K562 (cell line): Measurements from ENCODE around the gene ATP6V1F. TPM values are rescaled to one million over a fixed set of nuclear protein-coding genes. Genes with fewer than 3 reads are reported as not detected.

Experiments used
- BHLHE40 ChIP-seq: IDR thresholded peaks from 2 replicates; pipeline ENCODE4 v1.6.1; 2011; ENCODE audit warnings: low read length, improper control_type of control experiment
- BMI1 ChIP-seq: fragments of 150-350 bp; IDR thresholded peaks from 2 replicates; pipeline ENCODE4 v1.6.1; 2014; ENCODE audit warnings: low read length
- CBX2 ChIP-seq: fragments of 200-600 bp; sonication (generic); IDR thresholded peaks from one replicate; pipeline ENCODE4 v1.6.1; 2012; ENCODE audit warnings: mild to moderate bottlenecking, low read length, inconsistent platforms; ENCODE audit not compliant: insufficient read depth, poor library complexity, severe bottlenecking
- CXXC5 ChIP-seq: fragments of 250-450 bp; sonication (Bioruptor Pico); IDR thresholded peaks from 2 replicates; pipeline ENCODE4 v1.8.0; 2022; ENCODE audit warnings: inconsistent platforms, mild to moderate bottlenecking, moderate library complexity
- DDX20 ChIP-seq: fragments of 450-650 bp; IDR thresholded peaks from 2 replicates; pipeline ENCODE4 v1.6.1; 2016; ENCODE audit warnings: missing genetic modification characterization, low read depth, mild to moderate bottlenecking, missing compliant biosample characterization, moderate library complexity
- E2F3 ChIP-seq: fragments of 250-450 bp; sonication (Bioruptor Pico); IDR thresholded peaks from 2 replicates; pipeline ENCODE4 v1.4.0; 2020; ENCODE audit warnings: mild to moderate bottlenecking
- E2F8 ChIP-seq: fragments of 450-650 bp; IDR thresholded peaks from 2 replicates; pipeline ENCODE4 v1.7.1; 2018; ENCODE audit warnings: mild to moderate bottlenecking, low read depth; ENCODE audit not compliant: partially characterized antibody
- FOS ChIP-seq: IDR thresholded peaks from 3 replicates; pipeline ENCODE4 v1.6.1; 2011; ENCODE audit not compliant: insufficient read length; ENCODE audit errors: extremely low read depth
- FOXA3 ChIP-seq, 2 experiments: fragments of 450-650 bp in 1 of 2; sonication (generic) in 1 of 2; formaldehyde crosslinking; IDR thresholded peaks in 1 of 2; conservative IDR thresholded peaks in 1 of 2; 2 replicates each; pipeline versions ENCODE4 v1.4.0 to v1.8.0; 2020 to 2022; ENCODE audit warnings: mild to moderate bottlenecking in 2 of 2, missing genetic modification reagents in 1 of 2
- MAZ ChIP-seq, 2 experiments: fragments of 450-650 bp in 1 of 2; sonication (generic) in 1 of 2; formaldehyde crosslinking; IDR thresholded peaks in 1 of 2; conservative IDR thresholded peaks in 1 of 2; 2 replicates each; pipeline versions ENCODE4 v1.4.0 to v1.5.0; 2020; ENCODE audit warnings: mild to moderate bottlenecking in 1 of 2, missing genetic modification reagents in 1 of 2
- RBFOX2 ChIP-seq: fragments of 200-400 bp; formaldehyde crosslinking; IDR thresholded peaks from 2 replicates; pipeline ENCODE4 v1.6.1; 2017; ENCODE audit warnings: low read depth, mild to moderate bottlenecking, low read length, moderate library complexity
- RFX1 ChIP-seq: fragments of 450-650 bp; IDR thresholded peaks from 2 replicates; pipeline ENCODE4 v1.6.1; 2016; ENCODE audit warnings: mild to moderate bottlenecking, moderate library complexity
- SIN3A ChIP-seq, 2 experiments: fragments of 150-350 bp in 1 of 2; IDR thresholded peaks; 2 replicates each; pipeline ENCODE4 v1.6.1; 2011 to 2016; ENCODE audit warnings: borderline replicate concordance in 2 of 2, low read depth in 2 of 2, low read length in 2 of 2, mild to moderate bottlenecking in 2 of 2, moderate library complexity in 2 of 2; ENCODE audit not compliant: control insufficient read depth in 1 of 2
- SUPT5H ChIP-seq: fragments of 450-650 bp; IDR thresholded peaks from 2 replicates; pipeline ENCODE4 v1.6.1; 2016
- THAP7 ChIP-seq: fragments of 250-450 bp; sonication (Bioruptor Pico); IDR thresholded peaks from 2 replicates; pipeline ENCODE4 v1.5.0; 2021
- ZBTB11 ChIP-seq, 3 experiments: fragments of 200-800 bp in 1 of 3; fragments of 250-450 bp in 1 of 3; fragments of 450-650 bp in 1 of 3; sonication (Bioruptor Pico) in 1 of 3; sonication (Bioruptor generic) in 1 of 3; formaldehyde crosslinking in 1 of 3; IDR thresholded peaks; 2 replicates each; pipeline versions ENCODE4 v1.6.1 to v1.8.0; 2016 to 2022; ENCODE audit warnings: mild to moderate bottlenecking in 2 of 3, missing genetic modification characterization in 2 of 3, missing compliant biosample characterization in 1 of 3, moderate library complexity in 1 of 3
- ZNF143 ChIP-seq: sonication (generic); formaldehyde crosslinking; IDR thresholded peaks from 2 replicates; pipeline ENCODE4 v1.9.0; 2022; ENCODE audit warnings: mild to moderate bottlenecking, missing genetic modification reagents
- ZNF239 ChIP-seq: fragments of 250-450 bp; sonication (Bioruptor Pico); IDR thresholded peaks from 2 replicates; pipeline ENCODE4 v1.4.0; 2020; ENCODE audit warnings: mild to moderate bottlenecking
- ZNF780A ChIP-seq: fragments of 250-450 bp; sonication (Bioruptor Pico); IDR thresholded peaks from 2 replicates; pipeline ENCODE4 v1.5.0; 2021; ENCODE audit warnings: mild to moderate bottlenecking
- polyA plus RNA-seq, 8 experiments: library from polyadenylated mRNA; depleted of rRNA in 4 of 8; stranded (reverse) in 5 of 8; unstranded in 3 of 8; fragments of >200 nt; fragmentation: Nextera tagmentation in 2 of 8; fragmentation: Illumina TruSeq in 1 of 8; extraction: Ambion mirVana in 2 of 8; extraction: Trizol in 1 of 8; gene quantifications; 2 replicates each; pipeline versions ENCODE4 v1.2.1 to v1.2.3, GENCODE V29; 2011 to 2014; ENCODE audit warnings: inconsistent platforms in 1 of 8, missing spikeins in 1 of 8
- total RNA-seq, 7 experiments: library from RNA; depleted of rRNA in 6 of 7; stranded (reverse); fragments of >200 nt in 6 of 7; fragmentation: Illumina TruSeq in 2 of 7; extraction: Trizol in 2 of 7; gene quantifications; 2 replicates each; pipeline versions ENCODE4 v1.2.1 to v1.2.3, GENCODE V29; 2011 to 2021; ENCODE audit warnings: low replicate concordance in 1 of 7

The ATP6V1F gene
- total and polyA plus RNA-seq, 9 of the 15 experiments (the other 6 are each of a cell fraction or from before 2014, with no cell fraction given), result 206 to 1,123 (median 542) TPM

- TF ChIP-seq ZBTB11 (CRISPR knock-in tag; IDR thresholded peaks at IDR 0.05), result no peak
- TF ChIP-seq RFX1, result no peak
- no peak for TF ChIP-seq E2F8
- no peak for TF ChIP-seq ZNF780A
- no peak; a peak in 1 of 4 replicates for TF ChIP-seq FOXA3 (CRISPR knock-in tag; conservative IDR thresholded peaks at IDR 0.05 in 1 of 2, IDR thresholded peaks at IDR 0.05 in 1 of 2)
- TF ChIP-seq CBX2, result no peak
- TF ChIP-seq BHLHE40, result no peak
- no peak for TF ChIP-seq THAP7 (CRISPR knock-in tag)
- peak; percentile 54 for TF ChIP-seq CXXC5
- no peak for TF ChIP-seq FOS
- TF ChIP-seq E2F3 (CRISPR knock-in tag), result 0 out of 2 replicates have a peak, but pooled peaks have one; percentile 32
- TF ChIP-seq SUPT5H, result no peak
- no peak for TF ChIP-seq ZNF143 (CRISPR knock-in tag)
- no peak for TF ChIP-seq RBFOX2
- TF ChIP-seq SIN3A (IDR thresholded peaks at IDR 0.05; ENCODE audit: borderline replicate concordance in 2 of 2, control insufficient read depth in 1 of 2, low read depth in 2 of 2, low read length in 2 of 2), result no peak
- peak; percentile 27 to 80; a peak in 2 of 4 replicates for TF ChIP-seq MAZ (CRISPR knock-in tag; conservative IDR thresholded peaks at IDR 0.05 in 1 of 2, IDR thresholded peaks at IDR 0.05 in 1 of 2)
- no peak for TF ChIP-seq BMI1
- no peak for TF ChIP-seq DDX20
- no peak for TF ChIP-seq ZNF239 (CRISPR knock-in tag)
Observed at GRCh38 chr7:128883622-128884448, 21.2 kb downstream of the ATP6V1F start (continued).
